WTC11 (cell line): ENCODE results near the gene FYCO1. TPM values are rescaled to one million over a fixed set of nuclear protein-coding genes. Genes with fewer than 3 reads are reported as not detected.

ENCODE experiments used
- ATAC-seq: fragments of 200-7000 bp; cut with Tn5 transposase; 2 replicates; pipeline ENCODE4 v1.10.0; 2021; ENCODE audit warnings: mild to moderate bottlenecking, moderate library complexity
- CTCF ChIA-PET: fragments of 300-600 bp; sonication (Branson Sonifier 250); formaldehyde crosslinking; loops from one replicate; lab custom pipeline; 2021; ENCODE audit warnings: antibody characterized with exemption; lab: Charles Lee
- POLR2A ChIA-PET: fragments of 350-600 bp; sonication (Branson Sonifier 250); formaldehyde crosslinking; loops from one replicate; lab custom pipeline; 2021; ENCODE audit warnings: antibody characterized with exemption; lab: Charles Lee
- DNase-seq: peaks from one replicate; pipeline ENCODE4 v3.0.0; 2021; ENCODE audit warnings: low spot score
- H3K27ac Mint-ChIP-seq: 2 replicates; pipeline ENCODE4 v1.8.0; 2021; ENCODE audit warnings: mixed read lengths
- H3K27me3 Mint-ChIP-seq: 2 replicates; pipeline ENCODE4 v1.8.0; 2021; ENCODE audit warnings: low read depth, mild to moderate bottlenecking, moderate library complexity, mixed read lengths
- H3K36me3 Mint-ChIP-seq: 2 replicates; pipeline ENCODE4 v1.8.0; 2021; ENCODE audit warnings: mixed read lengths
- H3K4me1 Mint-ChIP-seq: 2 replicates; pipeline ENCODE4 v1.8.0; 2022; ENCODE audit warnings: mixed read lengths
- H3K4me3 Mint-ChIP-seq: 2 replicates; pipeline ENCODE4 v1.8.0; 2021; ENCODE audit warnings: mild to moderate bottlenecking, moderate library complexity, mixed read lengths
- H3K9me3 Mint-ChIP-seq: 2 replicates; pipeline ENCODE4 v1.8.0; 2021; ENCODE audit warnings: mixed read lengths
- CREB1 ChIP-seq: sonication (generic); formaldehyde crosslinking; IDR thresholded peaks from 2 replicates; pipeline ENCODE4 v1.8.0; 2023; ENCODE audit warnings: mild to moderate bottlenecking, missing genetic modification reagents
- ETV6 ChIP-seq: sonication (generic); formaldehyde crosslinking; IDR thresholded peaks from 2 replicates; pipeline ENCODE4 v1.8.1; 2022; ENCODE audit warnings: mild to moderate bottlenecking, missing genetic modification reagents
- FOXJ3 ChIP-seq: sonication (generic); formaldehyde crosslinking; IDR thresholded peaks from 2 replicates; pipeline ENCODE4 v1.9.0; 2021; ENCODE audit warnings: missing genetic modification reagents, mild to moderate bottlenecking, borderline replicate concordance
- IRF1 ChIP-seq: sonication (generic); formaldehyde crosslinking; IDR thresholded peaks from 2 replicates; pipeline ENCODE4 v1.8.0; 2023; ENCODE audit warnings: missing genetic modification reagents
- JAZF1 ChIP-seq: fragments of 250-450 bp; sonication (Bioruptor Pico); IDR thresholded peaks from 2 replicates; pipeline ENCODE4 v1.9.0; 2021; ENCODE audit warnings: moderate library complexity, mild to moderate bottlenecking, inconsistent platforms
- KAT7 ChIP-seq: sonication (generic); formaldehyde crosslinking; IDR thresholded peaks from 2 replicates; pipeline ENCODE4 v1.8.1; 2023; ENCODE audit warnings: missing genetic modification reagents, mild to moderate bottlenecking, borderline replicate concordance
- MXD4 ChIP-seq: fragments of 250-450 bp; sonication (Bioruptor Pico); IDR thresholded peaks from 2 replicates; pipeline ENCODE4 v1.8.0; 2021; ENCODE audit warnings: mild to moderate bottlenecking, moderate library complexity, borderline replicate concordance
- NFATC4 ChIP-seq: fragments of 250-450 bp; sonication (Bioruptor Pico); IDR thresholded peaks from 2 replicates; pipeline ENCODE4 v1.9.0; 2021; ENCODE audit warnings: mild to moderate bottlenecking
- NR1H2 ChIP-seq: sonication (generic); formaldehyde crosslinking; IDR thresholded peaks from 2 replicates; pipeline ENCODE4 v1.9.0; 2021; ENCODE audit warnings: mild to moderate bottlenecking, moderate library complexity, missing genetic modification reagents
- PREB ChIP-seq: sonication (generic); formaldehyde crosslinking; IDR thresholded peaks from 2 replicates; pipeline ENCODE4 v1.8.1; 2022; ENCODE audit warnings: mild to moderate bottlenecking, missing genetic modification reagents, moderate library complexity, borderline replicate concordance
- SP1 ChIP-seq: sonication (generic); formaldehyde crosslinking; conservative IDR thresholded peaks from 2 replicates; pipeline ENCODE4 v1.8.1; 2022; ENCODE audit warnings: missing genetic modification reagents
- USF2 ChIP-seq: sonication (generic); formaldehyde crosslinking; IDR thresholded peaks from 2 replicates; pipeline ENCODE4 v1.8.1; 2023; ENCODE audit warnings: mild to moderate bottlenecking, missing genetic modification reagents, moderate library complexity
- ZMAT4 ChIP-seq: fragments of 250-450 bp; sonication (Bioruptor Pico); IDR thresholded peaks from 2 replicates; pipeline ENCODE4 v1.9.0; 2021; ENCODE audit warnings: mild to moderate bottlenecking
- ZNF423 ChIP-seq: fragments of 250-450 bp; sonication (Bioruptor Pico); IDR thresholded peaks from 2 replicates; pipeline ENCODE4 v2.1.2; 2022; ENCODE audit warnings: mild to moderate bottlenecking, moderate library complexity
- ZNF671 ChIP-seq: fragments of 250-450 bp; sonication (Bioruptor Pico); IDR thresholded peaks from 2 replicates; pipeline ENCODE4 v1.8.0; 2021; ENCODE audit warnings: mild to moderate bottlenecking
- ZSCAN18 ChIP-seq: fragments of 250-450 bp; sonication (Bioruptor Pico); IDR thresholded peaks from 2 replicates; pipeline ENCODE4 v2.1.2; 2022; ENCODE audit warnings: mild to moderate bottlenecking, moderate library complexity
- total RNA-seq: library from RNA; stranded (reverse); gene quantifications from 3 replicates; pipeline ENCODE4 v1.2.3, GENCODE V29; 2021

Gene FYCO1
- total RNA-seq, 1 experiment from 2014 or later: 13.9 TPM

- H3K36me3 Mint-ChIP-seq: peaks cover 6% of the 10 kb centered on the region; the same call in 1 of the 2 replicates
- TF ChIP-seq ZSCAN18 (CRISPR knock-in tag) (no peak), FOXJ3 (CRISPR knock-in tag) (no peak)
- TF ChIP-seq, all 79 proteins: peak for 0
- ChIA-PET POLR2A (no interaction called here), CTCF (interaction anchor here (1.1 to 1.4 kb wide), 2 partner anchors 86 to 161 kb away, joined by 3 read pairs; no protein-coding TSS in a partner anchor)
- H3K27ac Mint-ChIP-seq: peak overlapping the region; percentile 95
- H3K4me1 Mint-ChIP-seq: peaks cover 36% of the 10 kb centered on the region
- ATAC-seq (no peak), DNase-seq (no peak)
- peaks cover 15% of the 10 kb centered on the region for H3K27me3 Mint-ChIP-seq
- H3K9me3 Mint-ChIP-seq: no peaks in the 10 kb centered on the region
- H3K4me3 Mint-ChIP-seq: peak overlapping the region; percentile 51
Observed at GRCh38 chr3:45993421-45994027, 2.1 kb downstream of the FYCO1 start.

- H3K27ac Mint-ChIP-seq: peak overlapping the region; percentile 95
- POLR2A ChIA-PET: no interaction called here
- peaks cover 6% of the 10 kb centered on the region; the same call in 1 of the 2 replicates for H3K36me3 Mint-ChIP-seq
- H3K9me3 Mint-ChIP-seq: no peaks in the 10 kb centered on the region
- H3K4me3 Mint-ChIP-seq: peak overlapping the region; percentile 51
- H3K4me1 Mint-ChIP-seq: peaks cover 43% of the 10 kb centered on the region
- TF ChIP-seq MXD4 (no peak), ZNF423 (CRISPR knock-in tag) (no peak), KAT7 (no peak), CREB1 (CRISPR knock-in tag) (no peak), ZNF671 (CRISPR knock-in tag) (no peak), ETV6 (no peak), SP1 (CRISPR knock-in tag) (no peak), ZSCAN18 (CRISPR knock-in tag) (no peak), NFATC4 (CRISPR knock-in tag) (no peak), IRF1 (CRISPR knock-in tag) (no peak), NR1H2 (CRISPR knock-in tag) (no peak)
- TF ChIP-seq, all 79 proteins: peak for 0
- CTCF ChIA-PET: interaction anchor here (1.4 kb wide), 1 partner anchor 86 kb away, joined by 3 read pairs; no protein-coding TSS in a partner anchor
- DNase-seq (no peak), ATAC-seq (no peak)
- peaks cover 15% of the 10 kb centered on the region for H3K27me3 Mint-ChIP-seq
Observed at GRCh38 chr3:45992821-45993221, 2.8 kb downstream of the FYCO1 start.

- DNase-seq: peak; percentile 54
- ChIA-PET CTCF (no interaction called here), POLR2A (no interaction called here)
- Mint-ChIP-seq H3K4me3 (0 out of 2 replicates have a peak overlapping the region, but pooled peaks have one; percentile 7), H3K4me1 (peaks cover 48% of the 10 kb centered on the region), H3K27me3 (peaks cover 15% of the 10 kb centered on the region), H3K9me3 (no peaks in the 10 kb centered on the region), H3K36me3 (peaks cover 6% of the 10 kb centered on the region; the same call in 1 of the 2 replicates), H3K27ac (no peak overlapping the region)
- TF ChIP-seq PREB (CRISPR knock-in tag): no peak
- no peak for TF ChIP-seq JAZF1 (CRISPR knock-in tag)
- no peak for TF ChIP-seq CREB1 (CRISPR knock-in tag)
- TF ChIP-seq ZMAT4 (CRISPR knock-in tag): no peak
- 0 out of 2 replicates have a peak, but pooled peaks have one; percentile 10 for TF ChIP-seq USF2 (CRISPR knock-in tag)
- ATAC-seq: peak; percentile 37
Observed at GRCh38 chr3:45992133-45992729, 3.4 kb downstream of the FYCO1 start.
